PC-3 (cell line): ENCODE measurements around the gene ALDOC. TPM values are rescaled to one million over a fixed set of nuclear protein-coding genes. Genes with fewer than 3 reads are reported as not detected.

Experiments
- ATAC-seq: fragments of 200-7000 bp; cut with Tn5 transposase; 2 replicates; pipeline ENCODE4 v1.9.1; 2020; ENCODE audit warnings: mild to moderate bottlenecking, moderate library complexity
- BruUV-seq: library from RNA; stranded (reverse); fragments of 400-500 nt; replicated peaks from 2 replicates; lab custom pipeline; 2021; lab: Mats Ljungman, UMichigan
- CTCF ChIA-PET: fragments of 300-600 bp; sonication (Branson Sonifier 250); formaldehyde crosslinking; loops from one replicate; lab custom pipeline; 2022; ENCODE audit warnings: antibody characterized with exemption; lab: Charles Lee
- POLR2A ChIA-PET: fragments of 300-600 bp; sonication (Branson Sonifier 250); formaldehyde crosslinking; loops from one replicate; lab custom pipeline; 2022; ENCODE audit warnings: antibody characterized with exemption; ENCODE audit not compliant: unreplicated experiment; lab: Charles Lee
- DNase-seq: peaks from one replicate; pipeline ENCODE4 v3.0.0-alpha.2; 2015
- H2AFZ ChIP-seq: fragments of 300-600 bp; sonication (generic); 2 replicates; pipeline ENCODE4 v1.6.0; 2016; ENCODE audit warnings: antibody characterized with exemption, low read length
- H3F3A ChIP-seq: fragments of 300-600 bp; sonication (generic); one replicate; pipeline ENCODE4 v1.6.0; 2017; ENCODE audit warnings: antibody characterized with exemption, low read length, control low read depth, mild to moderate bottlenecking; ENCODE audit not compliant: unreplicated experiment
- H3K27ac ChIP-seq: fragments of 300-600 bp; sonication (generic); 2 replicates; pipeline ENCODE4 v1.5.1; 2016; ENCODE audit warnings: mild to moderate bottlenecking, low read length
- H3K27me3 ChIP-seq: fragments of 300-600 bp; sonication (generic); 2 replicates; pipeline ENCODE4 v1.6.1; 2016; ENCODE audit warnings: low read length, mixed read lengths
- H3K36me3 ChIP-seq: fragments of 300-600 bp; sonication (generic); 2 replicates; pipeline ENCODE4 v1.6.1; 2016; ENCODE audit warnings: low read depth, mixed run types, low read length, mixed read lengths
- H3K4me1 ChIP-seq: fragments of 300-600 bp; sonication (generic); 2 replicates; pipeline ENCODE4 v1.5.1; 2016; ENCODE audit warnings: low read length; ENCODE audit not compliant: insufficient read depth
- H3K4me2 ChIP-seq: fragments of 300-600 bp; sonication (generic); 2 replicates; pipeline ENCODE4 v1.6.0; 2016; ENCODE audit warnings: low read length
- H3K4me3 ChIP-seq: fragments of 300-600 bp; sonication (generic); 2 replicates; pipeline ENCODE4 v1.5.1; 2016; ENCODE audit warnings: mild to moderate bottlenecking, low read length, mixed read lengths
- H3K79me2 ChIP-seq: fragments of 300-600 bp; sonication (generic); 2 replicates; pipeline ENCODE4 v1.6.1; 2017; ENCODE audit warnings: low read length, mixed read lengths
- H3K9ac ChIP-seq: fragments of 300-600 bp; sonication (generic); 2 replicates; pipeline ENCODE4 v1.6.0; 2016; ENCODE audit warnings: mild to moderate bottlenecking, low read length
- H3K9me2 ChIP-seq: fragments of 300-600 bp; sonication (generic); replicated peaks from 2 replicates; pipeline ENCODE4 v1.6.1; 2016; ENCODE audit warnings: mixed run types, low read length, mixed read lengths
- H3K9me3 ChIP-seq: fragments of 300-600 bp; sonication (generic); 2 replicates; pipeline ENCODE4 v1.6.1; 2016; ENCODE audit warnings: low read length, mixed read lengths
- H4K20me1 ChIP-seq: fragments of 300-600 bp; sonication (generic); 2 replicates; pipeline ENCODE4 v1.6.1; 2016; ENCODE audit warnings: low read length, mixed read lengths
- CTCF ChIP-seq: fragments of 300-600 bp; sonication (generic); conservative IDR thresholded peaks from 2 replicates; pipeline ENCODE4 v1.5.1; 2017; ENCODE audit warnings: antibody characterized with exemption, low read depth, mild to moderate bottlenecking, low read length
- EZH2 ChIP-seq: fragments of 300-600 bp; sonication (generic); IDR thresholded peaks from one replicate; pipeline ENCODE4 v1.6.1; 2017; ENCODE audit warnings: antibody characterized with exemption, mild to moderate bottlenecking, low read length; ENCODE audit not compliant: unreplicated experiment
- EZH2phosphoT487 ChIP-seq: fragments of 300-600 bp; sonication (generic); IDR thresholded peaks from 2 replicates; pipeline ENCODE4 v1.6.1; 2018; ENCODE audit warnings: mild to moderate bottlenecking, antibody characterized with exemption, low read length, borderline replicate concordance
- intact Hi-C: fragments of 100-400 bp; cut with micrococcal nuclease; formaldehyde crosslinking; loops from 2 replicates; pipeline ENCODE4 v1.9.0; 2023
- total RNA-seq: library from RNA; depleted of rRNA; stranded (reverse); fragments of >200 nt; gene quantifications from 2 replicates; pipeline ENCODE4 v1.2.3, GENCODE V29; 2014

Gene ALDOC
- total RNA-seq, 1 experiment from 2014 or later = 42.6 TPM

- no peak for TF ChIP-seq EZH2phosphoT487
- TF ChIP-seq CTCF = no peak
- TF ChIP-seq EZH2 = no peak
- H3K27ac ChIP-seq = no peak overlapping the region
- no peaks in the 10 kb centered on the region for H3K79me2 ChIP-seq
- H2AFZ ChIP-seq = no peak overlapping the region
- H4K20me1 ChIP-seq = no peaks in the 10 kb centered on the region
- no peak overlapping the region for H3K4me2 ChIP-seq
- H3K9me2 ChIP-seq = no peaks in the 10 kb centered on the region
- H3K4me1 ChIP-seq = no peaks in the 10 kb centered on the region
- H3K9me3 ChIP-seq = no peaks in the 10 kb centered on the region
- no peaks in the 10 kb centered on the region for H3K27me3 ChIP-seq
- no TSS peak for BruUV-seq
- peaks cover 37% of the 10 kb centered on the region for H3K36me3 ChIP-seq
- H3K4me3 ChIP-seq = no peak overlapping the region
- ATAC-seq (no peak), DNase-seq (no peak)
- intact Hi-C loops = no loop called here
- H3F3A ChIP-seq = no peaks in the 10 kb centered on the region
- H3K9ac ChIP-seq = no peak overlapping the region
- CTCF ChIA-PET = no interaction called here
- POLR2A ChIA-PET = no interaction called here
These were observed 4.3 kb upstream of the ALDOC start for GRCh38 chr17:28580959-28581358.

DNA sequence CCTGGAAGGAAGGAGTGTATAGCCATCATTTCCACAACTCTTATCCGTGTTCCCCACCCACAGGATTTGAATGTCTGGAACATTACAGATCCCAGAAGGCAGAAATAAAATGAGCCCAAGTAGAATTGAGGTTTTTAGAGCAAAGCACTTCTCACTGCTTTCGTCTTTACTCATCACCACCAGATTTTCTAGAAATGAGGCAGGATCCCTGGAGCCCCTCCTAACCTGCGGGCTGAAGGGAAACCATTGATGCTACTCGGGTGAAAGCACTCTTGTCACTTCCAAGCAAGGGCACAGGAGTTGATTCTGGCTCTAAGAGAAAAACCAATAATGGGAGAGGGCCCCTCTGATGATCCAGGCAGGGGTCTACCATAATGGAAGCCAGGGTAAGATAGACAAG, 2.8 kb upstream of the ALDOC start:
- no peaks in the 10 kb centered on the region for H3F3A ChIP-seq
- DNase-seq (no peak), ATAC-seq (no peak)
- H3K4me3 ChIP-seq = no peak overlapping the region
- H4K20me1 ChIP-seq = no peaks in the 10 kb centered on the region
- H3K9me2 ChIP-seq = no peaks in the 10 kb centered on the region
- intact Hi-C loops = no loop called here
- ChIA-PET CTCF (no interaction called here), POLR2A (no interaction called here)
- H3K36me3 ChIP-seq = peaks cover 25% of the 10 kb centered on the region; the same call in 1 of the 2 replicates
- H3K27me3 ChIP-seq = no peaks in the 10 kb centered on the region
- no peak overlapping the region for H3K9ac ChIP-seq
- no peak overlapping the region for H3K27ac ChIP-seq
- no peak for TF ChIP-seq CTCF
- H2AFZ ChIP-seq = no peak overlapping the region
- H3K4me2 ChIP-seq = no peak overlapping the region
- H3K4me1 ChIP-seq = no peaks in the 10 kb centered on the region
- H3K9me3 ChIP-seq = no peaks in the 10 kb centered on the region
- no TSS peak for BruUV-seq
- H3K79me2 ChIP-seq = no peaks in the 10 kb centered on the region

DNA sequence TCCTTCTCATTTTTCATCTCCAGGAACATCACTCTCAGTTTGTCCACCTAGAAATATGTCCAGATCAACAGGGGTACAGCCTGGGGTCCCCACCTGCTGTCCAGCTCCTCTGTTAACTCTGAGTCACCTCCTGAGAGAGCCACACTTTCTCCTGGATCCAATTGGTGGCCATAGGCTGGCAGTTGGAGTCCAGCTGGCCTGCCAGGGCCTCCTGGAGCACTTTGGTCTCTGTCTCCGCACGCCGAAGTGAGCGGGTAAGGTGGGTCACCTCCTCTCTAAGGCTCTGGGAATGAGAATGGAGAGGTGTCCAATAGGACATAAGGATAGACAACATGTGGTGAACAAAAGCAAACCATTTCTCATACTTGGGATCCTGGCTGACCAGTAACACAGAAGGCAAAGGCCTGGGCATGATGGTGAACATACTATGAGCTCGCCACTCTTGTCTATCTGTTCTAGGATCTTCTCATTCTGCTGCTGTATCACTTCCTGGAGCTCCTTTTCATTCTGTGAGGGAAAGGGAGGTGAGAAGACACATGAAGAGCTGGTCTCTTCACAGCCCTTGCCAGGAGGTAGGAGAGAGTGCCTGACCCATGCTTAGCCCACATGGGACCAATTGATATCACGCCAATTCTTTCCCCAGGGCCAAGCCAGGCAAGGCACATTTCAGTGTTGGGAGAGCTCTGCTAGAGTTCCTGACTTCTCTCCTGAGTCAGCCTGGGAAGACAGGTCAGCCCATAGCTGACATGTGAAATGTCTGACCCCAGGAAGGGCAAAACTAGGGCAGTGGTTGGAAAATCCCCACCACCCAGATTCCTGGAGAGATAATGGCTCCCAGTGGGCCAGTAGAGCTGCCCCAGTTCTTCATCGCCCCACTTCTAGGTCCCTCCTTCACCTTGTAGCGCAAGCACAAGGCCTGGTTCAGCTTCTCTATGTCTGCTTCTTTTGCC, 1.8 kb upstream of the ALDOC start:
- Histone ChIP-seq H3K79me2 (no peaks in the 10 kb centered on the region), H3K4me2 (no peak overlapping the region), H3K27ac (no peak overlapping the region), H4K20me1 (no peaks in the 10 kb centered on the region), H3K36me3 (peaks cover 19% of the 10 kb centered on the region; the same call in 1 of the 2 replicates), H3K9me2 (no peaks in the 10 kb centered on the region), H3K9me3 (no peaks in the 10 kb centered on the region), H2AFZ (no peak overlapping the region), H3K27me3 (no peaks in the 10 kb centered on the region), H3K4me3 (no peak overlapping the region), H3K9ac (no peak overlapping the region), H3K4me1 (no peaks in the 10 kb centered on the region), H3F3A (no peaks in the 10 kb centered on the region)
- intact Hi-C loops = no loop called here
- ATAC-seq (no peak), DNase-seq (no peak)
- TF ChIP-seq EZH2 (no peak), EZH2phosphoT487 (no peak), CTCF (no peak)
- POLR2A ChIA-PET = no interaction called here
- CTCF ChIA-PET = no interaction called here
- BruUV-seq = no TSS peak
